HS-5 (cell line): Measurements from ENCODE around the gene NPTXR.
"Not testable (repeated sequence)": the region's sequence is repeated elsewhere in the genome, so short reads cannot be mapped to it uniquely, and the experiment has no call there.

Source experiments
- DNase-seq: peaks from one replicate; pipeline ENCODE4 v3.0.0-alpha.2; 2012; ENCODE audit warnings: low read depth

The NPTXR gene

DNA sequence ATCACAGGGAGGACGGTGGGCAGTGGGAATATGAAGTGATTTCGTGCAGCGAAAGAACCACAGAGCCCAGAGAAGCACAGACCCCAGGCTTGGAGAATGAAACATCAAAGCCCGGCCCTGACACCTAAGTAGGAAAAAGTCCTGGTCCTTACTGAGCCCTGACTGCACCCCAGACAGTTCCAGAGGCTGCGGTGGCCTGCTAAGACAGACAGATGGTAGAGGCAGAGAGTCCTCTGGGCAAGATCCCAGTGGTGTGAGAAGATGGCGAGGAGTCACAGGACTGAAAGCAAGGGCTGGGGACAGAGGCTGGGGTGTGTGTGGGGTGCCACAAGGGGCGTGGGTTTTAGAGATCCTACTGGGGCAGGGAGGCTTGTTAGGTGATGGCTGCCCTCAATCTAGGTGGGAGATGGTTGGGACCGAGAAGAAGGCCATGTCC lies 24.5 kb upstream of the NPTXR start:
- DNase-seq, result no peak

DNA sequence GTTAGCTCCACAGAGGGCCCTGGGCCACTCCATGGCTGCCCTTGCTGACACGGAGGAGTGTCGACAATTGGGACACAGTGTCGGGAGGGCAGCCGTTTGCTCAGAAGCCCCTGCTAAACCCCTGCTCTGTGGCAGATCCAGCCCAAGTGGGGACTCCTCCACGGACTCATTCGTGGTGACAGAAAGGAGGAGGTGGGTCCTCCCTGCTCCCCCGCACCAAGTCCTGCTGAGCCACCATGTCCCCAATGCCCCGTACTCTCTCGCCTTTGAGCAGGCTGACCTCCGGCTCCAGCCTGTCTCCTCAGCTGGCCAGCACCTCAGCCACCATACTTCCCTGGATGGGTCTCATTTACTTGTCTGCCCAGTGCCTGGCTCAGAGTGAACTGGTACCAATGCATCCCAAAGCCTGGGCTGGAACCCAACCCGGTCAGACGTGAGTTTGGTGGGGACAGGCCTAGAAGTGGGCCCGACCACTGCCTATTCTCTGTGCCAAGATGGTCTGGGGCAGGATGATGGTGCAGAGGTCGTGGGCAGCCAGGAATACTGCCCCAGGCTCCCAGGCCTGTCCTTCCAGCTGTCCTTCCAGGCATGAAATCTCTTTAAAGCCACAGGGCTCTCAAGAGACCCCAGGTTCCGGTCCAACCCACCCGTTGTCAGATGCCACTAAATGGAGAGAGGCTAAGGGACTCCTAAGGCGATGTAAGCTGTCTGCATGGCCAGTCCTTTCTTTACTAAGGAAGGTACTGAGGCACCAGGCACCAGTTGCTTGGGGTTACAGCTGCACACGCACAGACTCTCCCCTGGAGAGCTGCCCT lies 23.9 kb upstream of the NPTXR start:
- no peak for DNase-seq

DNA sequence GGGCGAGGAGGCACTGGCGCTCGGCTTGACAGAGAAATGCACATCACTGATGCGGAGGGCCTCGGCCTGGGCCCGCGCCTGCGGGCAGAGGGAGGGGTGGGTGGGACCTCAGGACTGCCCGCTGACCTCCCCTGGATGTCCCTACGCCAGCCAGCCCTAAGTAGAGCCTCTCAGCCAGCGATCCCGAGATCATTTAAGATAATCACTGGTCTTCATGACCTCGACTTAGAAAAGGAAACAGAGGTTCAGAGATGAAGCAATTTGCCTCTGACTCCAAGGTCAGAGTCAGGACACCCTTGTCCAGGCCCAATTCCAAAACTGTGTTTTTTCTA lies 23.3 kb upstream of the NPTXR start:
- DNase-seq, result no peak

DNA sequence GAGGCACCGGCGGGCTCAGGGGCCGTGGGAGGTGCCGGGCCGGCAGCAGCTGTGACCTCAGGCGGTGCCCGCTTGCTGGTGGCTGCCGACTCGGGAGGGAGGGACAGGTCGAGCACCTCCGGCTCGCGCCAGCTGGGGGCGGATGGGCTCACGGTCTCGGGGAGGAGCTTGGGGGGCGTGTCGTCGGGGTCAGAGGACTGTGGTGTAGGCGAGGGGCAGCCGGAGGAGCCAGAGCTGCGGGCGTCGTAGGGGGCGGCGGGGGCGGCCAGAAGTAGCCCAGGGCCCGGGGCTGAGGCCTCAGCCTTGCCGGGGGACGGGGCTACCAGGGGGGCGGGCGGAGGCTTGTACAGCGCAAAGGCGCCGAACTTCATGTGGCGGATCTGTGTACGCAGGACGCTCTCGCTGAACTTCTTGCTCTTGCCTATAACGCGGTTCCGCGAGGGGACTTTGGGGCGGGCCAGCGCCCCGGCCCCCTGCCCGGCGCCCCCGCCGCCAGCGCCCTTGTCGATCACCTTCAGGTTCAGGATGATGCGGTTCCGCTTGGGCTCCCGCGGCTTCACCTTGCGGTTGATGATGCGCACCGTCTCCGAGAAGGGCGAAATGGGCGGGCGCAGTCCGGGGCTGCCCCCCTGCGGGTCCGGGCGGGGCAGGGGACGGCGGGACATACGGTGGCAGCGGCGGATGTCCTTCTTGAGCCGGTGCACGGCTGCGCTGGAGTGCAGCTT lies 22.7 kb upstream of the NPTXR start:
- DNase-seq, result no peak

DNA sequence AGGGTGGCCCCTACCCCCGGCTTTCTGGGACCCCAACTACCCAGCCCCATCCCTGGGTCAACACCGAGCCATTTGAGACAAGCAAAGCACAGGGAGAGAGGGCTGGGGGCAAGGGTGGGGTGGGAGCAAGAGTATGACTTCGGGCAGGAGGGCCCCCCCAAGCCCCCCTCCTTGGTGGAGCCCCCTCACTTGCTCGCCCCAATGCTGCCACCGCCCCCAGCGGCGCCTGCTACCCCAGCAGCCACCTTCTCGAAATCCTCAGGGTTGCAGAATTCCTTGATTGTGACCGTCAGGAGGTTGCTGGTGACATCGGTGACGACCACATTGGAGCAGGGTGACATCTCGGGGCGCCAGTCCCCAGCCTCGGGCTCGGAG lies 22.2 kb upstream of the NPTXR start:
- DNase-seq, result no peak

DNA sequence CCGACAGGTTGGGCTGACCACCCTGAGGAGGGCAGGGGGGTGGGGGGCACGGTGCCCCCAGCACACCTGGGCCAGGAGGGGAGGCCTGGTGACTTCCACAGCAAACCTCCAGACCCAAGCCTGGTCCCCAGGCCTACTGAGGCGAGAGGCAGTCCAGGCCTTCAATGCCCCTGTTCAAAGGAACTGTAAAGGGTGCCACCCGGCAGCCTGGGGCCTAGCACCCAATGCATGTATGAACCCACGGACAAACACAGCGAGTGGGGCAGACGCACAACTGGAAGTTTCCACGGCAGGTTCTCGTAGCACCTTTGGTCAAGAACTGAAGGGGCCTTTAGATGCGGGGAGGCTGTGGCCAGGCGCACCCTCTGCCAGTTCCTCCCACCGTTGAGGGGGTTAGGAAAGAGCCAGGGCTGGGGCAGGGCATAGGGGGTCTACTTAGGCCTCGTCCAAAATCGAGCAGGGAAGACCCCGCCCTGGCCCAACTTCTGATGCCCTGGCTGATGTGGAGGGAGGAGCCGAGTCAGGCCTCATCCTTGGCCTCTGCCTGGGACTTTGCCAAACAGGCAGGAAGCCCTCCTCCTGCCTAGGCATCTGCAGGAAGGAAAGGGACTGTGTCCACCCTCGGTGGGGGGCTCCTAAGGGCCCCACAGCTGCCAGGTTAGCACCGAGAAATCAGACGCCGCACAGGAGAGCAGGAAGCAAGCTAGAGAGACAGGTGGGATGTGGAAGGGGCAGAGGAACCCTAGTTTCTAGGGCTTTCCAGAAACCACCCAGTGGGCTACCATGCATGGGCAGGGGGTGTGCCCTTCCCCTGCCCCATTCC lies 21.6 kb upstream of the NPTXR start:
- no peak for DNase-seq

DNA sequence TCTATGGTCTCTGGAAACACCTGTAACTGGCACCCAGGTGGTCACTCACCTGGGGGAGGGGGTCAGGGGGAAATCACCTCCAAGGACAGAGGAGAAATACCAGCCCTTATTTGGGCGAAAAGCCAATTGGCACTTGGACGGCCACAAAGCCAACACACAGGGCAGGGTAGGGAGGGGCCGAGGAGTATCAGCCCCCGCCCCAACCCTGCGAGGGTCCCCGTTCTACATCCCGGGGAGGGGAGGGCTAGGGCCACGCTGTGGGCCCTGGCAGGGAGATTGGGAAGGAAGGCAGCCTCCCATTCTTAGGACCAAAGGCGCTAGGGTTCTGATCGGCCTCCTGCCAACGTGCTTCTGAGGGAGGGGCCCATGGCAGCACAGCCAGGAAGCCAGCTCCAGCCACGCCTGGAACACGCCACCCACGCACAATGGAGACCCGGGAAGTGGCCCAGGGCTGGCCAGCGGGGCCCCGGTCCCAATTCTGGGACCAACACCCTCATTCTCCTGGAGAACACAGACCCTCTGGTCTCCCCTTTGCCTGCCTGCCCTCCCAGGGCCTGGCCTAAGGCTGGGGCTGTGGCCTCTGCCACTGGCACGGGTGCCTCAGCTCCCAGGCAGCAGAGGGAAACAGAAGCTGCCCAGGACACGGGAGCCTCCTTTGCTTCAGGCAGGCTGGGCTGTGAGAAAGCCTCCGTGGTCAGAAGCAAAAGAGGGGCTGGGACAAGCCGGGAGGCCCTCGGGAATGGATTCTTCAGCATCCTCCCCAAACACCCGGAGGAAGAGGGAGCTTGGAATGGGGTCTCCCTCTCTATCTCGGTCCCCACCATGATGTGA lies 20.7 kb upstream of the NPTXR start:
- no peak for DNase-seq

DNA sequence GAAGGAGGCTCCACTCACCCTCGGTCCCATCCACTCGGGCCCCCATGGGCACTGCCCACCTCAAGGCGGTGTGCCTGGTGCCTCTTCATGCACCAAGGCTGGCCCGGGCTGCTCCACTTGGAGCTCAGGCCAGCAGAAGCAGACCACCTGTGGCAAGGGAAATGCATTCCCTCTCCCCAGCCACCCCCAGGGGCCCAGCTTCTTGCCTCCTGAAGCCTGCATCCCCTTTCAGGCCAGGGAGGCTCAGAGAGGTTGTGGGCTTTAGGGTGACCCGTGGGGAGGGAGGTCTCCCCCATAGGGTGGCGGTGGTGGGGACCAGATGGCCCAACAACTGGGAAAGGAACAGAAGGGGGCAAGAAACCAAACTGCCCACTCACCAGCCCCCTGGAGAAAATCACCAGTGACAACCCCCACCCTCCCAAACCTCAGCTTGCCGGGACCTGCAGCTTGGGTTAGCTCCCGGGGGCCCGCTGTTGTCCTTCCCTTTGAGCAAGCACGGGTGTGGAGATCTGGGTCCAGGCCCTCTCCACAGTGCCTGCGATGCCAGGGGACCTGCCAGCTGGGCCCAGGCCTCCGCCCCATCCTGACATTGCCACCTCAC lies 19.8 kb upstream of the NPTXR start:
- DNase-seq, result no peak

DNA sequence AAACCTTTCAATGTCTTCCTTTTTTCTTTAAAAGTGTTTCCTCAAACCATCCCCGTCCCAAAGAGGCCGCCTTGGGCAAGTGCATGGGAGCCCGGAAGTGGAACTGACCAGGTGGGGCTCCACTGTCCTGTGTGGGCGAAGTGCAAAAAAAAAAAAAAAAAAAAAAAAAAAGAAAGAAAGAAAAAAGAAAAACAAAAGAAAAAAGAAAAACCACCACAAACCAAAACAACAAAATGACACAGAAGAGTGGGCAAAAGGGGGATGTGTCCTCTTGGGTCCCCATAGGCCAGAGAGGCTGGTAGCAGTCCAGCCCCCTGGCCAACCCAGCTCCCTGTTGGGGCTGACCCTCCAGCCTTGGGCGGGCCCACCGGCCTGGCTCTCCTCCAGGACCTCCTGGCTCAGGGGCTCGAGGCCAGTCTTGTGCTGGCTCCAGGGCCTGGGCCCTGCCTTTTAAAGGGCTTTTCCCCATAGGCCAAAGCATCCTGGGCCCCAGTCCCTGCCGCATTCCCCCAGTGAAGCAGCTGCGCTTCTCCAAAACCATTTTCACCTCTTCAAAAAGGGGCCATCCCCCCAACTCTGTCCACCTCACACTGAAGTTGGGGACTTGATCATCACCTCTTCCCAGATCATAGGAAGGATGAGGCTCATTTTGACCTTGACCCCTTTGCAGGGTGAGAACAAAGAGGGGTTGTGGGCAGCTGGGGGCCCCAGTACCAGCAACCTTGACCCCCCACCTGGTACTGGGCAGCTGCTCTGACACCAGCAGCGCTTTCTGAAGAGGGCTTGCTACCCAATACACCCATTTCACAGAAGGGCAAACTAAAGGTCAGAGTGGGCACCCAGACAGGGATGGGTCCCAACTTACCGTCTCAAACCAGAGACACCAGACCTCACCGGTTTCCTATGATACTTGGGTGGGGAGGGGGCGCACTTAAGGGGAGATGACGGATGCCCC lies 18.8 kb upstream of the NPTXR start:
- no peak for DNase-seq

DNA sequence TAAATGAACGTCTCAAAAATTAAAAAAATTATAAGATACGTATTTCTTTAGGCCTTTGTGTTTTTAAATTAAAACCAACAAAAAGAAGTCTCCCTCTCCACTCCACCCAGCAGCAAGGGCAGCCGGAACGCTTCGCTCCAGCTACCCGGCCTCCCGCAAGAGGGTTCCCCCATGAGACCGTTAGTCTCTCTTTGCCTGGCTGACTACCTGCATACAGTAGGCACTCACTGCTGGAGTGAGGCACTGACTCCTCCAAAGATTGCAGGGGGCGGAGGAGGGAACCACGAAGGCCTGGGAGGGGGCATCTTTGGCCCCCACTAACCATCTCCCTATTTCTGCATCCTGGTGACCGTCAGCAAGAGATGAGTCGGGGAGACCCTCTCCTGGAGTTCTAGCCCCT lies 18.1 kb upstream of the NPTXR start:
- no peak for DNase-seq

DNA sequence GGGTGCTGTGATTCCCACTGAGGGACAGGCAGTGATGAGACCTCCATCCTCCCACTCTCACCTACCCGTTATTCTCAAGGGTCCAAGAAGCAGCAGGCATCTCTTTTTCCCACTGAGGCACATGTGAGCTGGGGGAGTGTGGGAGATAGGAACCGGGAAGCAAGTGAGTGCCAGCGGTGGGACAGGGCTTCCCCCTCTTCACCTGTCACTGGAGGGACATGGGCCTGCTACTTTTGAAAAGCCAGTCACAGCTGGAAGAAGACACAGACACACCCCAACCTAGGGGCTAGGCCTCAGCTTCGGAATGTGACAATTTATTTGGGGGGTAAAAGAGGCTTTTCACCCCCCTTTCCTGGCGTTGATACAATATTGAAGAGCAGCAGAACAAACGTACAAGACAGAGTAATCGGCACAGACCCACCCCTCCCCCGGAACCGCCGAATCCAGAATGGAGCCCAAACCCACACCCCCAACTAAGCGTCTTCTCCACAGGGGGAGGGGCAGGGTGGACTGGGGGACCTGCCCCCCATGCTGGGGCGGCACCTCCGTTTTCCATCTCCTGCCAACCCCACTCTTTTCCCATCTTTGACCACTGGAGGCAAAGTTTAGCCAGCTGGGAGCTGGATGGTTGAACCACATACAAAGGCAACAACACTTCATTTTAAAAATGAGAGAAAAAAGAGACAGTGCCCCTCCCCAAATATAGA lies 17.5 kb upstream of the NPTXR start:
- DNase-seq, result no peak

DNA sequence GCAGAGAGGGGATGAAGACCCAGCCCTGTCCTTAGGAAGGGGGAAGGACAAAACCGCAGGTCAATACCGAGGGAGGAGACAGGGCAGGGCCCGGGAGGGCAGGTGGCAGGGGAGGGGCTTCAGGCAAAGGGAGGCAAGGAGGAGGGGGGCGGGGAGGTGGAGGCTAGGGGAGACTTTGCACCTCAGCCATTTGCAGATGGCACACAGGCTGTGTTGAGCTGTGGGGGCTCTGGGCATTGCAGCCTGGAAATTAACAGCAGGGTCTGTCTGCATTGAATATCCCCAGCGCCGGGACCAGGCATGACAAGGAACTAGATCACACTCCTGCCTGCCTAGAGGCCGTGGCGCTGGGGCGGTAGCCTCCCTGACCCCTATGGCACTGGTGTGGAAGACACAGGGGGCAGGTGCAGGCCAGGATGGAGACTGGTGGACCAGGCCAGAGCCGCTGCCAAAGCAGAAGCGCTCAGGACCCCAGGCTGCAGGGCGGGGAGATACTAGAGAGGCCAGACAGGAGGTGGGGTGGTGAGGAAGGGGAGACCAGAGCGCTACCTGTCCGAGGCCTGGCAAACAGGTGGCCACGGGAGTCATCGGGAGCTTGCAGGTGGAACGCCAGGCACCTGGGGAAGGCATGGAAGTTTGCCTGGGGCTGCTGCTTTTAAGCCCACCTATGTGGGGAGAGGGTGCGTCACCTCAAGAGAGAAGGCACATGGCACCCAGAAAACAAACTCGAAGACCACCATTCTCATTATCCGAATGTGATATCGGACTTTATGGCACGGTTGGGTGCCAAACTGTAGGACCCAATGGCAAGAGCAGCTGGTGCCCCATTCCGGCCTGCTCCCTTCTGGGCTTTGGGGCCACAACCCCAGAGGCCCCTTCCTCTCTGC lies 16.7 kb upstream of the NPTXR start:
- DNase-seq, result no peak

DNA sequence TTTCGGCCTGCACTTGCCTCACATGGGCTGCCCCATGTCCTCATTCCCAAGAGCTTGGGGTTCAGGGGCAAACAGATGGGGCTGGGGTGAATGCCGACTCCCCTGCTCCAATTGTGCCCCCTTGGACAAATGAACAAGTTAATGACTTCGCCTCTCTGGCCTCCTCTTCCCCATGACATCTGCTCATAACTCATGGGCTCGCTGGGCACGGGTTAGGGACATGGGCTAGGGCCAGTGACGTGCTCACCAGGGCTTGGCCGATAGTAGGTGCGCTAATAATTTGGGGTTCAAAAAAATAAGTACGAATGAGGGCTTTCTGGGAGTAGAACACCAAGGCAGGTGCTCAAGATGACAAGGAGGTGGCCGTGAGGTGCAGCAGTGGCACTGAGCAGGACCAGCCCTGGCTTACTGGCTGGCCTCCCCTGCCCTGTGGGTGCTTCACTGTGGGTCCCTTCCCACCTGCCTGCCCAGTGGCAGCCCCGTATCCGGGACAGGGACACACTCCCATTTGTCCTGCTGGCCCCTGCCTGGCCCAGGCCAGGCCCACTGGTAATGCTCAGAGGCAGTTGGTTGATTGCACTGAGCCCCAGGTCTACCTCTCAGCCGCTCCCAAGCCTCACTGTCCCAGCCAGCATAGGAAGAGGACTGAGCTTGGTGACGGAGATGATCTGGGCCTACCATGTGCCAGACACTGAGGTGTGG lies 15.9 kb upstream of the NPTXR start:
- no peak for DNase-seq

DNA sequence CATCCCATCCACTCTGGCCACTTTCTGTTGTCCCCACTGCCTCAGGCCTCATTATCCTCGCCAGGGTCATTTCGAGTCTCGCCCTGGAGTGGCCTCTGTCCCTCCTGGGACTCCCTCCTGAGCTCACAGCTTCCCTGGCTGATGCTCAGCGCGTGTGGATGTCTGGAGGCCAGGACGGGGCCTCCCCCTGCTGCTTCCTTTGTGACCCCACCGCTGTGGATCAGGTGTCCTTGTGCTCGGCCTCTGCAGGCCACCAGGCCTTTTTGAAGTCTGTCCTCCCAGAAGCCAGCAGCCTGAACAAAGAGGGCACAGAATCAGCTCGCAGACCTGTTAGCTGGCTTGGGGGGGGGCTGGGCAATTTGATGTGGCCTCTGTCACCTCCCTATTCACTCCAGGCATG lies 14.7 kb upstream of the NPTXR start:
- no peak for DNase-seq

DNA sequence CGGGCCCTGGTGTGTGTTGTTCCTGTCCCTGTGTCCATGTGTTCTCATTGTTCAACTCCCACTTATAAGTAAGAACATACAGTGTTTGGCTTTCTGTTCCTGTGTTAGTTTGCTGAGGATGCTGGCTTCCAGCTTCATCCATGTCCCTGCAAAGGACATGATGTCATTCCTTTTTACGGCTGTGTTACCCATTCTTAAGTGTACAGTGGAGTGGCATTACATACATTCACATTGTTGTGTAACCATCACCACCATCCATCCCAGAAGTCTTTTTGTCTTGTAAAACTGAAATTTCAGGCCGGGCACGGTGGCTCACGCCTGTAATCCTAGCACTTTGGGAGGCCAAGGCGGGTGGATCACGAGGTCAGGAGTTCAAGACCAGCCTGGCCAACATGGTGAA lies 10.6 kb upstream of the NPTXR start:
- not testable (repeated sequence) for DNase-seq

DNA sequence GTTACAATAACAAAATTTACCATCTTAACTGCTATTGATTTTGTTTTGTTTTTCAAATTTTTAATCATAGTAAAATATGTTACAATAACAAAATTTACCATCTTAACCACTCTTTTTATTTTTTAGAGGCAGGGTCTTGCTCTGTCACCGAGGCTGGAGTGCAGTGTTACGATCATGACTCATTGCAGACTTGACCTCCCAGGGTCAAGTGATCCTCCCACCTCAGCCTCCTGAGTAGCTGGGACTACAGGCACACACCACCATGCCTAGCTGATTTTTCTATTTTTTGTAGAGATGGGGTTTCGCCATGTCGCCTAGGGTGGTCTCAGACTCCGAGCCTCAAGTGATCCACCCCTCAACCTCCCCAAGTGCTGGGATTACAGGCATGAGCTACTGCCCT lies 10.1 kb upstream of the NPTXR start:
- not testable (repeated sequence) for DNase-seq

DNA sequence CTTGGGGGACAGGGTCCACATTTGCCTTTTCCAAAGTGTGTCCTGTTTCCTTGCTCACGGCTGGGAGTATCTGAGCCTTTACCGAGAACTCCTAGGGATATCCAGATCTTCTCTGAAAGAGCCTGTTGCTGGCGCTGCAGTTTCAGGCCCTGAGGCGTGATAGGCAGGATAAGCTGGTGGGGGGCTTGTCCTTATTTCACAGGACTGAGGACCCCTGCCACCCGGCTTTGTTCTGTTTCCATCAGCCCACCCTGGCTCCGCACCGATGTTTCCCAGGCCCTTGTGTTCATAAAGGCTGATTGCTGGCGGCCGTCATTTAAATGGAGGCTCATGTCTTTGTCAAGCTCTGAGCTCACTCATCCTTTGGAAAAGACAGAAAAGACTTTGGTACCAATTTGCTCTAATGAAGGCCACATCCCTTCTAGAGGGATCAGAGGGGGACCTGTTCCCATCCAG lies 9.4 kb upstream of the NPTXR start:
- no peak for DNase-seq

DNA sequence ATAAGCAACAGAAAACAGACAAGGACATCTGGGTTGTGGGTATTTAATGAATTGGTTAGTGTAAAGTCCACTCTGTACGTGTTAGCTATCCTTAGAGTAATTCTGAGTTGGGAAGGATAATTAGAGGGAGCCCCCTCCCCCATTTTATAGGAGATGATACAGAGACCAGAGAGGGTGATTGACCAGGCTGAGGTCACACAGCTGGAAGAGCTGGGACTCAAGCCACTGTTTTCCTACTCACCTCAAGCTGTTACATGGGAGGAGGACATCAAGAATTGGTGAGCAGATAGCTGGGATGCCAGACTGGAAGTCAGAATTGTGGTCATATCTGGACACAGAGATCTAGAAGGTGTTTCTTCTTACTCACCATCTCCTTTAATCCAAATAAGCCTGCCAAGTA lies 8.7 kb upstream of the NPTXR start:
- DNase-seq, result no peak
